GM18508 (cell line): ENCODE results near the gene C16orf87.

Experiments used
- ATAC-seq: cut with Tn5 transposase; IDR thresholded peaks from one replicate; pipeline ENCODE4 v1.9.1; 2021; ENCODE audit warnings: moderate number of reproducible peaks; ENCODE audit not compliant: insufficient read depth, unreplicated experiment

Gene C16orf87

GRCh38 chr16:46844771-46845170, 13.8 kb upstream of the C16orf87 start:
- ATAC-seq: no peak

GRCh38 chr16:46843898-46844642, 13.1 kb upstream of the C16orf87 start:
- no peak for ATAC-seq

- ATAC-seq: no peak
Observed at GRCh38 chr16:46842192-46842895, 11.4 kb upstream of the C16orf87 start.

GRCh38 chr16:46839986-46840443, 9.0 kb upstream of the C16orf87 start:
- no peak for ATAC-seq

GRCh38 chr16:46836534-46837530, 5.9 kb upstream of the C16orf87 start:
- no peak for ATAC-seq

GRCh38 chr16:46833460-46833800, 2.5 kb upstream of the C16orf87 start:
- ATAC-seq: no peak

- no peak for ATAC-seq
Observed at GRCh38 chr16:46832757-46833459, 1.9 kb upstream of the C16orf87 start.

- ATAC-seq: peak; percentile 4
Observed at GRCh38 chr16:46830417-46830901, 521 bp downstream of the C16orf87 start.

GRCh38 chr16:46828943-46829342, 2.0 kb downstream of the C16orf87 start:
- no peak for ATAC-seq

GRCh38 chr16:46828292-46828691, 2.7 kb downstream of the C16orf87 start:
- ATAC-seq: no peak

GRCh38 chr16:46826631-46827030, 4.3 kb downstream of the C16orf87 start:
- ATAC-seq: no peak

GRCh38 chr16:46822270-46822669, 8.7 kb downstream of the C16orf87 start:
- ATAC-seq: peak; percentile 65

GRCh38 chr16:46817961-46818360, 13.0 kb downstream of the C16orf87 start:
- no peak for ATAC-seq

- no peak for ATAC-seq
Observed at GRCh38 chr16:46814790-46815189, 16.2 kb downstream of the C16orf87 start.

- ATAC-seq: no peak
Observed at GRCh38 chr16:46813611-46814010, 17.4 kb downstream of the C16orf87 start.

GRCh38 chr16:46812781-46813540, 18.0 kb downstream of the C16orf87 start:
- no peak for ATAC-seq

- no peak for ATAC-seq
Observed at GRCh38 chr16:46811682-46812081, 19.3 kb downstream of the C16orf87 start.

GRCh38 chr16:46808997-46809396, 22.0 kb downstream of the C16orf87 start:
- peak; percentile 54 for ATAC-seq

- no peak for ATAC-seq
Observed at GRCh38 chr16:46807336-46807735, 23.6 kb downstream of the C16orf87 start.
